GM12878 (cell line): Measurements from ENCODE around the gene NELL1.

Experiments
- CREB1 ChIP-seq: IDR thresholded peaks from 2 replicates; pipeline ENCODE4 v1.6.1; 2012; ENCODE audit warnings: low read depth, mild to moderate bottlenecking, inconsistent platforms
- CTCF ChIP-seq, 3 experiments: IDR thresholded peaks in 2 of 3; conservative IDR thresholded peaks in 1 of 3; 2 replicates each; pipeline ENCODE4 v1.5.1; 2011; ENCODE audit warnings: low read depth in 3 of 3, low read length in 3 of 3, mild to moderate bottlenecking in 3 of 3, control low read depth in 2 of 3, moderate library complexity in 2 of 3, inconsistent platforms in 1 of 3, mixed read lengths in 1 of 3; ENCODE audit not compliant: control insufficient read depth in 2 of 3, insufficient read depth in 1 of 3; ENCODE audit errors: extremely low read depth in 1 of 3
- EZH2 ChIP-seq: IDR thresholded peaks from 2 replicates; pipeline ENCODE4 v1.6.1; 2012; ENCODE audit warnings: low read depth, mild to moderate bottlenecking, control low read depth, inconsistent platforms, low read length, borderline replicate concordance; ENCODE audit not compliant: control insufficient read depth
- JUND ChIP-seq: IDR thresholded peaks from 2 replicates; pipeline ENCODE4 v1.6.1; 2012; ENCODE audit warnings: low read depth, mild to moderate bottlenecking, low read length, improper control_type of control experiment, moderate library complexity
- TBL1XR1 ChIP-seq: IDR thresholded peaks from 2 replicates; pipeline ENCODE4 v1.6.1; 2012; ENCODE audit warnings: low read depth, low read length, improper control_type of control experiment
- YY1 ChIP-seq: IDR thresholded peaks from 2 replicates; pipeline ENCODE4 v1.6.1; 2011; ENCODE audit warnings: low read depth, mild to moderate bottlenecking, low read length
- ZNF274 ChIP-seq: IDR thresholded peaks from one replicate; pipeline ENCODE4 v1.8.0; 2011; ENCODE audit not compliant: insufficient read length, insufficient read depth

- no peak for TF ChIP-seq CREB1
- TF ChIP-seq CTCF (IDR thresholded peaks at IDR 0.05 in 2 of 3, conservative IDR thresholded peaks at IDR 0.05 in 1 of 3; ENCODE audit: control insufficient read depth in 2 of 3, extremely low read depth in 1 of 3, insufficient read depth in 1 of 3, low read depth in 3 of 3, low read length in 3 of 3): no peak
- TF ChIP-seq TBL1XR1: no peak
- no peak for TF ChIP-seq YY1
- TF ChIP-seq ZNF274: no peak
- no peak for TF ChIP-seq EZH2
- TF ChIP-seq JUND: no peak
Observed at GRCh38 chr11:20990447-20990846, 321.1 kb downstream of the NELL1 start.
